HUDEP-2 (cell line): Measurements from ENCODE around the gene CD99.

ENCODE experiments used
- DNase-seq, 76 experiments: peaks; one replicate each; lab custom pipeline; 2025; ENCODE audit not compliant: unreplicated experiment in 76 of 76; lab: John Stamatoyannopoulos, UW

Gene CD99

DNA sequence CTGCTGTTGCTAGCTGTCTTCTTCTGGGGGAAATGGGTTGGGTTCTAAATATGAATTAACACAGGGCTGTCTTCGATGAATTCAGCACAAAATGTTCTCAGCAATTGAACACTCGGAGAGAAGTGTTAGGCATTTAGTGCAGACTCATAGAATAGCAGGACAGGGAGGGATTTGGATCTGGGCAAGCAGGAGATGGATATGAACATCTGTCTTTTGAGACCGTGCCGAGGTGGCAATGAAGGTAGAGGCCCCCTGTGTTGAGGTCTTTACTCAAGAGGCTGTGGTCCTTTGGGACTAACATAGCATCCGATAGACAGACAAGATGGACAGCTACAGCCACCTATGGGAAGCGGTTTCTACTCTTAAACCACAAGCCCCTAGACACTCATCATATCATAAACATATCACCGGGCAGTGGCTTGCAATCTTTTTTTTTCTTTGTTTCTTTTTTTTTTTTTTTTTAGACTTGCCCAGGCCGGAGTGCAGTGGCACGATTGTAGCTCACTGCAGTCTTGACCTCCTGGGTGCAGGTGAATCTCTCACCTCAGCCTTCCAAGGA lies 6.7 kb downstream of the CD99 start:
- no peak for DNase-seq

DNA sequence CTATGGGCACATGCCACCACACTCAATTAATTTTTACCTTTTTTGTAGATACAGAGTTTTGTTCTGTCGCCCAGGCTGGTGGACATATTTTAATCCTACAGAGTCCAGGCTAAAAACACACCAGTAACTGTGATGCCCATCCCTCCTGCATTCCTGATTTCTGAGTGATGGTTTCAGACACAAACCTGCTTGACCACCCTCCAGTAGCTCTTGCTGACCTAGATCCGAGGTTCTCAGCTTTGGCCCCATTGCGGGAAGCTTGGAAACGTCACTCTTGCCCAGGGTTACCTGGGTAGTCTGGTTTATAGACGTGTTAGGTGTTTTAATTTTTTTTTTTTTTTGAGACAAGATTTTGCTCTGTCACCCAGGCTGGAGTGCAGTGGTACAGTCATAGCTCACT lies 7.5 kb downstream of the CD99 start:
- DNase-seq = no peak

DNA sequence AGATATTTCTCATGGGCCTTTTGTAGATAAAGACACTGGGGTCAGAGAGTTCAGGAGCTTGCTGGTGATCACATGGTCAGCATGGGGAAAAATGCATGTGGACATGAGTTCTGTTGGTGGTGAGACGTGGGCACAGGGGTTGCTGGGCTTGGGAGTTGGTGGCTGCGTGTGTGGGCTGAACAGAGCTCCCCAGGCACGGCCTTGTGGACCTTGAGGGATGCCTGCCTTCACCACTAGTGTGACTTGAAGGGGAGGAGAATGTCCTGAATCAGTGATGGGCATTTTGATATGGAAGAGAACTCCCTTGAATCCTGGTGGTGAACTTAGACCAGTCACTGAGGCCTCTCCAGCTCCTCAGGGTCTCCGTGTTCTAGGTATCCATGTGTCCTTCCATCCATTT lies 8.9 kb downstream of the CD99 start:
- DNase-seq = no peak

DNA sequence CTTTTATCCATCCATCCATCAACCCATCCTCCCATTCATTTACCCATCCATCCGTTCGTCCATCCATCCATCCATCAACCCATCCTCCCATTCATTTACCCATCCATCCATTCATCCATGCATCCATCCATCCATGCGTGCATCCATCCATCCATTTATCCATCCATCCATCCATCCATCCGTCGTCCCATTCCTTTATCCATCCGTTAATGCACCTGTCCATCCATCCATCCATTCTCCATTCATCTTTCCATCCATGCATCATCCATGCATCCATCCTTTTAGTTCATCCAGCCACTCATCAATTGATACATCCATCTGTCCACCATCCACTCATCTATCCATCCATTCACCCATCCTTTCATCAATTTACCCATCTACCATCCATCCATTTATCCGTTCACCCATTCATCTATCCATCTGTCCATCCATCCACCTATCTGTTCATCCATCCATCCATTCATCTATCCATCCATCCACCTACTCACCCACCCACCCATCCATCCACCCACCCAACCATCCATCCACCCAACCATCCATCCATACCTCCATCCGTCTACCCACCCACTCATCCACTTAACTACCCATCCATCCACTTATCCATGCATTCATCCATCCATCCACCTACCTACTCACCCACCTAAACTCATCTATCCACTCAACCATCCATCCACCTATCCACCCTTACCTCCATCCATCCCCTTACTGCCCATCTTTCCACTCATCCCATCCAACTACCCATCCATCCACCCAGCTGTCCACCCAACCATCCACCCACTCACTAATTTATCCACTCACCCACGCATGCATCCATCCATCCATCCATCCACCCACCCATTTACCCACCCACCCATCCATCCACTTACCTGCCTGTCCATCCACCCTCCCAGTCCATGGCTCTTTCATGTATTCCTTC lies 9.6 kb downstream of the CD99 start:
- DNase-seq = no peak

DNA sequence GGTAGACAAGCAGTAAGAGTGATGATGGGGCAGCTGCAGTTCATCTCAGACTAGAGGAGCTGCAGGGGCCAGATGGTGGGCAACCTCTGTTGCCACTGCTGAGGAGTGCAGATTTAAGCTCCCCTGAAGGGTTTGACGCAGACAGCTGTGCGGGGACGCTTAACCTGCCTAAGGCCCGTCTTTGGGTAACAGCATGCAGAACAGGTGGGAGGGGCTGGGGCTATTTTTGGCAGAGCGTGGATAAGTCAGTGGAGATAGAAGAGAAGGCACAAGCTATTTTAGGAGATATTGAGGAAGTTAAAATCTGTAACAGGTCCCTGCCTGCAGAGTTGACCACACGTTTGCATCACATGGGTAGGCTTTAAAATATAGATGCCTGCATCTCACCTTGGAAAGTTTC lies 10.5 kb downstream of the CD99 start:
- no peak for DNase-seq

DNA sequence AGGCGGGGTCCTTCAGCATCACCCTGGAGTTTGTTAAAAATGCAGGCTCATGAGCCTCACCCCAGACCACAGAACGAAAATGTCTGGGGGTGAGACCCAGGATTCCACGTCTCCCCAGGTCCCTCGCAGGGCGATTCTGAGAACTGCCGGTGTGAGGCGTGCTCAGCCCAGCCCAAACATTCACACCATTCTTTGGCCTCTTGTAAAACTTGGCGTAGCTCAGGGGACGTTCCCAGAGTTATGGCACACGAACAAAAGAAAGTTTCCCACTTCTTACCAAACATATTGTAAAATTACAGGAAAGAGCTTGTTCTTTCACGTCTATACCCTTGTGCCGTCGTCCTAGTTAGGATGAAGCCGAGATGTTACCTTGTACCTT lies 12.9 kb downstream of the CD99 start:
- no peak for DNase-seq

DNA sequence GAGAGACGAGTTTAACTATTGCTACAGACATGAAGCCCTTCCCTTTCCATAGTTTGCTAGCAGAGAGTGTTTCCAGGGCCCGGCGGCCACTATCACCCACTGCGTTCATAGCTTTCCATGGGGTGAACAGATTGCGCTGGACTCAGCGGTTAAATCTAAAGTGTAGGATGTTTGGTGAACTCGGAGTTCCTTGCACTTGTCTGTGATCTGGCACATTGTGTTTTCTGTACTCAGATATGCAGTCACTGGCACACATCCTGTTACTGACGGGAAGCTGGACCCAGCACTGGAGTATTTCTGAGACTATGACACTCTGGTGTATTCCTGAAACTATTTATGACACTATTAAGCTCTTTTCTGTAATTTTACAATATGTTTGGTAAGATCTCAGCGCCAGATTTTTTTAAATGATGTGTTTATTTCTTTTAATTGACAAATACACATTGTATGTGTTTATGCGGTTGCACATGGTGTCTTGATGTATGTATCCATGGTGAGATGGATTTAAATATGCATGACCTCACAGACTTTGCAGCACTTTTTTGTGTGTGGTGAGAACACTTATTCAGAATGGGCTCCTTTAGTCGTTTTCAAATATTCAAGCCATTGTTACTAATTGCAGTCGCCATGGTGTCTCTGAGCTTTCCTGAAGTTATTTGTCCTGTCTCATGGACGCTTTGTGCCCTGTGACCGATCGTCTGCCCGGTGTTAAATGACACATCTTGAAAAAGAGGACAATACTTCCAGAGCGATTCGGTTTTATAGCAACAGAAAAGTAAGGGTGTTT lies 14.1 kb downstream of the CD99 start:
- DNase-seq = no peak

DNA sequence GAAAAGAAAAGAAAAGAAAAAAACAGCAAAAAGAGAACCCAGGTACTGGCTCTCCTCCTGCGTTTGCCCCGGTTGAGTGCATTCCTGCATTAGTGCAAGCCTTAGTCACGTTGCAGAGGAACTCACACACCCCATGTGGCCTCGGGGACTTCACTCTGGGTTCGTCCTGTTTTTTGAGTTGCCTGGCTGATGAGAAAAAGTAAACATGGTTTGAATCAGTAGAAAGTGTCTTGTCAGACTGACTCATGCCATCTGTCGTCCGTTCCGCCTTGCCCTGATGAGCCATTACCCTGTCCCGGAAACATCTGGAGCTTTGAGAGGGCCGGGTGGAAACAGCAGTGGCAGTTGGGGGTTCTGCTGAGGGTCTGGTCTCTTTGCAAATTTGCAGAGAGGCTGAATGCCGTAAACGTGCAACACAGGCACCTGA lies 16.3 kb downstream of the CD99 start:
- DNase-seq = no peak

DNA sequence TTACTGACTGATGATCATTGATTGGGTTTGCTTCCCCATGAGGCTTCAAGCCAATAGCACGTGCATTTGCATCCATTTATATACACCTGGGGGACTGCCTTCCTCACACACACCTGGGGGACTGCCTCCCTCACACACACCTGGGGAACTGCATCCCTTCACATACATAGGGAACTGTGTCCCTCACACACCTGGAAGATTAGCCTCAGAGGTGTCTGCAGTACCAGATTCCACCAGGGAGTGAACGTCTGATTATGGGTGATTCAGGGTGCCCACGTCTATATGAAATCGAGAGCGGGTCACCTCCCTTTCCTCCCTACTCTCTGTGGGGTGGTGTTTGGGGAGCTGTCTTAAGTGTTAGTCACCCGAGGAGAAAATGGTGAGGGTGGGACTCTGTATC lies 16.9 kb downstream of the CD99 start:
- no peak for DNase-seq

DNA sequence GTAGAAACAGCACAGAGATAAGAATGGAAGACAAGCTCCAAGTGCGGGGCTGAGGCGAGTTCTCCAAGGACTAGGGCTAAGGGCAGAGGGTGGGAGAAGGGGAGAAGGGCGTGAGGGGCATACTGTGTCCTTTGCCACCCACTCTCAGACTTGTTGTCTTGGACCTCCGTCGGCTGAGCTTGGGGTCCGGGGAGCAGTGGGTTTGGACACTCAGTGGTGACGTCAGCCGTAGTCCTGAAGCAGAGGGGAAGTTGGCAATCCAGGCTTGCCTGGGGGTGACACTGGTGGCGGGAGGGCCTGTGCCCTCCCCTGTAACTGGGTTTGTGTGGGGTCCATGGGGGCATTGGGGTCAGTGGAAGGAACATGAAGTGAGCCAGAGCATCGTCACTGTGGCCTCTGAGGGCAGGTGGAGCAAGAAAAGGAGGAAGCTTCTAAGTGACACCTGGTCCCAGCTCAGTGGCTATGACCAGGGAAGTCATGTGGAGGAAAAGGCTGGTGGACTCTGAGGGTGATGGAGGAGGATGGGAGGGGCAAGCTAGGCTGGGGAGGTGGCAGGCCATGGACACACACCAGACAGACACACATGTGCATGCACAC lies 17.6 kb downstream of the CD99 start:
- DNase-seq = no peak

DNA sequence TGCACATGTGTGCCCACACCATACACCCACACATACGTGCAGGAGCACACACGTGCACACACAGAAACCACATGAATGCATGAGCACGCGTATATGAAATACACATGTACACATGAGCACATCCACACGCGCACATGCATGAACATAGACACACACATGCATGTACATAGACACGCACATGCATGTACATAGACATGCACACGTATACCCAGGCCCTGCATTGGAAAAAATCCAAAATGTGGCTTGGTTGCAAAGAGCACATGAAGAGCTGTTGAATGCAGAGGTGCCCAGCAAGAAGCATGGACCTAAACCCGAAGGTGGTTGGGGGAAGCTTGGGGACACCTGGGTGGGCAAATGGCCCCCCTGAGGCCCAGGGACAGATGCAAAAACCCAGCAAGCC lies 18.5 kb downstream of the CD99 start:
- DNase-seq = no peak

DNA sequence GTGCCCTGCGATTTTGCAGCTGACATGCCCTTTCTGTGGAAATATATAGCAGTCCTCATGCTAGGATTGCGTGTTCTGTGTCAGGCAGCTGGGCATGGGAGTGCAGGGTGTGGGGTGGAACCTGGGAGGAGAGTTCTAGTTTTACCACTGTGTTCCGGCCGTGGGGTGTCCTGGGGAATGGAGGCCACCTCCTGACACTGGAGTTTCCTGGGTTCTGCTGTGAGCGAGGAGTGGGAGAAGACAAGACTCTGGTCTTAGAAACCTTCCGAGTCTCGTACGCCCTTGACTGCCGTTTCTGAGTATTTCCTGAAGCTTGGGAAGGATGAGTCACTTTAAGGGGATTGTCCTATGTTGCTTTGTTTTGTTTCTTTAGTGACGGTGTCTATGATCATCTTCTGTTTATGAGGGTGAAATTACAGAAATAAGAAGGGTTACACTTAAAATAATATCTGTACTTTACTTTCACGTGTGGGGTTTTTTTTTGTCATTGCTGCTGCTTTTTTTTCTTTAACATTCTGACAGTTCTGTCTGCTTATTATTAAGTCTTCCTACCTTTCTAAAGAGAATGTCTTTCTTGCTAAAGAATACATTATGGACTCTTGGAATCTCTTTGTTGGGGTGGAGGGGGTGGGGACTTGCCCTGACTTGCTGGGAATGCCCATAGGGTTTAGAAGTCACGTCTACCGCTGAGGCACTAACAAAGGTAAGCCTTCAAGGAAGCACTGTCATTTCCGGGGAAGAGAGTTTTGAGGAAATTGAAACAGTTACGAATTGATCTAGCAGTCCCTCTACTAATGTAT lies 19.1 kb downstream of the CD99 start:
- no peak for DNase-seq

DNA sequence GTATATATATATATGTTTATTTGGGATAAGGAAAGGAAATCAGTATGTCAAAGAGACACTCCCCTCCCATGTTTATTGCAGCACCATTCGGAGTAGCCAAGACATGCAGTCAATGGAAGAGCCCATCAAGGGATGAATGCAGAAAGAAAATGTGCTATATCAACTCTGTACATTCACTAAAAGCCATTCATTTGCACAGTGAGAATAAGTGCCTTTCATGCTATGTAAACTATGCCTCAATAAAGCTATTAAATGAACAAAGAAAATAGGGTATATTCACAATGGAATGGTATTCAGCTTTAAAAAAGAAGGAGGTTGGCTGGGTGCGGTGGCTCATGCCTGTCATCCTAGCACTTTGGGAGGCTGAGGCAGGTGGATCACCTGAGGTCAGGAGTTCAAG lies 20.3 kb downstream of the CD99 start:
- no peak for DNase-seq

DNA sequence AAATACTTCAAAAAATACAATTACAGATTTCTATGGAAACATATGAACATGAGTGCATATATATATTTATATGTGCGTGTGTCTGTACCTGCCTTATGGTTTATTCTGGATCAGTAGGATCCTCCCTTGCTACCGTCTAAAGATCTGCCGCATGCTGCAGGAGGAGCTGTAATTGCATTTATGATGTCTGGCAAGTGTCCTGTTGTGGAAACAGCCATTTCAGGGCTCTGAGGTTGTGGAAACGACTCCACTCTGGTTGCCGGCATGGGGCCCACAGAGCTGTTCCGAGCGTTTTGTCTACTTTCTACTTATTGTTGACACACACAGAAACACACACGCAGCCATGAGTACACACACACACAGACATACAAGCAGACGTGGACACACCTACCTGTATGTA lies 21.3 kb downstream of the CD99 start:
- no peak for DNase-seq

DNA sequence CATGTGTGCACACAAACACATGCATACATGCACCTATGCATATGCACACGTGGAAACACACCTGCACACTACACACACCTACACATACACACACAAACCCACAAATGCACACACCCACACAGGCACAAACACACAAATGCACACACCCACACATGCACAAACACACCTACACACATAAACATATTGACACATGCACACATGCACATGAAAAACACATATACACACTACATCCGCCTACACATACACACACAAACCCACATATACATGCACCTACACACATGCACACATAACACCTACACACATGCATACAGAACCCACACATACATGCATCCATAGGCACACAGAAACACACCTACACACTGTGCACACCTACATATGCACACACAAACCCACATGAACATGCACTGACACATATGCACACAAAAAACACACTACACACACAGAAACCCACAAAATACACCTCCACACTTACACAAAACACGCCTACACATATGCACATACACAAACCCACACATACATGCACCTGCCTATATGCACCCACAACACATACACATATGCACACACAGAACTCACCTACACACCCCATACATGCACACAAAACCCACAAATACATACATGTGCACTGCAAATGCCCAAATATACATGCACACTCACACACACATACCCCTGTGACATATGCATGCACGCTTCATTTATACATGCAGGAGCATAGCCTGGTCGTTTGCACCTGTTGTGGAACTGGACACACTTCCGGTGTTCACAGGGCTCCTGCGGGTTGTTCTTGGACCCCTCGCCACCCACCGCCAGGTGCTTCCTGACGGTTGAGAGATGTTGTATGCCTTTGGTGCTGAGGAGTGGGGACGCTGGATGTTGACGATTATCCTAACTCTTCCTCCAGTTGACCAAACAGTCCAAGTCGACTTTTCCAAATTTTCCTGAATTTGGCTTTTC lies 22.1 kb downstream of the CD99 start:
- no peak for DNase-seq

DNA sequence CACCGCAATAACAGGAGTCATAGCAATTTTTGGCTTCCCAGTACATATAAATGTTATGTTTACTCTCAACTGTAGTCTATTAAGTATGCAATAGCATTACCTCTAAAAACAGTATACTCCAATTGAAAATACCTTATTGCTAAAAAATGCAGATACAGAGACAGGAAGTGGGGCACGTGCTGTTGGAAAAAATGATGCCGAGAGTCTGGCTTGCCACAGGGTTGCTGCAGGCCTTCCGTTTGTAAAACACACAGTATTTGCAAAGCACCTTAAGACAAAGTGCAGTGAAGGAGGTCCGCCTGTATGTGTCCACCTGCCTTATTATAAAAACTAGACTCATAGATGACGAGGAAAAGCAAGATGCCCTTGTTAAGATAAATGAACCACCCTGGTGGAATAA lies 23.5 kb downstream of the CD99 start:
- no peak for DNase-seq

DNA sequence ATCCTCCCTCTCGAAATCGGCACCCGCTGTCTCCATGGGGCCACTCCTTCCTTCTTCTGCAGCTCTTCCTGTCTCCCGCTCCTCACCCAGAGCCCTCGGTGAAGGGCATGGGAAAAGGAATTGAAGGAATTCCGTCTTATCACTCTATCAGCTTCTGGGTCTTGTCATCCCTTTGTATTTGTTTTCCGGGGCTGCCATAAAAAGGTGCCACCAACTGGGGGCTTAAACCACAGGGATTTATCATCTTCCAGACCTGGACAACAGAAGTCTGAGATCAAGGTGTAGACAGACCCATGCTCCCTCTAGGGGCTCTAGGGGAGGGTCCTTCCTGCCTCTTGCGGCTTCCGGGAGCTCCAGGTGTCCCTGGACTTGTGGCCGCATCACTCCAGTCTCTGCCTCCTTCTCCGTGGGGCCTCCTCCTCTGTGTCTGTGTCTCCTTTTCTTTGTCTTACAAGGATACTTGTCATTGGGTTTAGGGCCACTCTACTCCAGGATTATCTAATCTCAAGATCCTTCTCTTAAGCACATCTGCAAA lies 24.0 kb downstream of the CD99 start:
- no peak for DNase-seq

DNA sequence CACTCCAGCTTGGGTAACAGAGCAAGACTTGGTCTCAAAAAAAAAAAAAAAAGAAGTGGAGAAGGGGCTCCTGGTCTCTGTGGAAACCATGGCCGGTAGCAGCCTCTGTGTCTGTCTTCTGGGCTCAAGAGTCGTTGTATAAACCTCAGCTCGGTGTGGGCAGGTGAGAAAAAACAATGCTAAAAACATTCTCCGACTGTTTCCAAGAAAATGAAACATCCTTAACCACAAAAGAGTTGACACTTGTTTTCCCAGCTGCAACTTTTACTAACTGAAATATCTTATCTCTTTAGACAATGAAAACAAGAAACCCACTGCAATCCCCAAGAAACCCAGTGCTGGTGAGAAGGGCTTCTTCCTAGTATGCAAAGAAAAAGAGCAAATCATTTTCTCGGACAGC lies 26.2 kb downstream of the CD99 start:
- no peak for DNase-seq

DNA sequence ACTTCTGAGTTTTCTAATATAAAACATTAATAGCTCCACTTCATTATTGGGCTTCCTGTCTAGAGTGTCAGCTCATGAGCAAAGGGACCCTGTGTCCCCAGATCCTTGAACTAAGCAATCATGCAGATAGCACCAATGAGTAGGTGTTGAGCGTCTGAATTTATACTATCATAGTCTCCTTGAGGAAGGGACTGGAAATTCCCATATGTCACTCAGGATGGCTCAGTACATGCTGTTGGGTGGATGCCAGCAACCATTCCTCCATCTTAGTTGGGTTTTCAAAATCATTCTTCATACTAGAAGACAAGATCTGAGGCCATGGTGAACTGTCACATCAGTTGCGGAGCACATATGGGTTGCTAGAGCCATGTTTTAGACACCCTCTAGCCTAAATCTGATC lies 27.7 kb downstream of the CD99 start:
- no peak for DNase-seq
